Cardiac septum (tissue), 1 donor: ENCODE data around the gene INTS1. TPM values are rescaled to one million over a fixed set of nuclear protein-coding genes. Genes with fewer than 3 reads are reported as not detected.

Experiments
- DNase-seq: peaks from one replicate; pipeline ENCODE4 v3.0.0-alpha.2; 2020; ENCODE audit warnings: low spot score
- intact Hi-C: fragments of 100-400 bp; cut with DNase I; formaldehyde crosslinking; loops from one replicate; pipeline ENCODE4 v1.14.0; 2022
- total RNA-seq: library from RNA; stranded (reverse); fragmentation: NEBNext Ultra II Directional; extraction: Animal tissue kit (Norgen Biotek cat#: 25700); gene quantifications from one replicate; pipeline ENCODE4 v1.2.1, GENCODE V29; 2021
- donor health status: DM: no; HTN: no; CAD: no.

The INTS1 gene
- total RNA-seq, 1 donor from 2014 or later: 54.7 TPM

DNA sequence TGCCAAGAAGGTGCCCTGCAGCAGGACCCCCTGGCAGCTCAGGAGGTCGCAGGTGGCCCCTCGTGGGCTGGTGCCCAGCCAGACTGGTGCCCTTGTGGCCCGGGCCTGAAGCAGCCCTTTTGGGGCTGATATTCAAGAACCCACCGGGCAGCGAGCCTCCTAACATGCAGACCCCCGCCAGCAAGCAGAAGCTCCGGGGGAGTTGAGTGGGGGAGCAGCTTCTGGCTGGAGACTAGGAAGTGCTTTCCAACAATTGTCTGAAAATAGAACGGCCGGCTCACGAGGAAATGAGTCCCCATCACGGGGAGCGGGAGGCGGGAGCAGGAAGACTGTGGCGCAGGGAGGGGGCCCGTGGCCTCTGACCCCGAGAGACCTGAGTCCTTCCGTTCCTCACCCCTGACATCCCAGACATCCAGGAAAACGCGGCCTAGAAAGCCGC lies 9.5 kb upstream of the INTS1 start:
- peak; percentile 91 for DNase-seq
- intact Hi-C loops: loop anchor here (1.0 kb wide), 2 partner anchors 19 to 24 kb away; no protein-coding TSS in a partner anchor

DNA sequence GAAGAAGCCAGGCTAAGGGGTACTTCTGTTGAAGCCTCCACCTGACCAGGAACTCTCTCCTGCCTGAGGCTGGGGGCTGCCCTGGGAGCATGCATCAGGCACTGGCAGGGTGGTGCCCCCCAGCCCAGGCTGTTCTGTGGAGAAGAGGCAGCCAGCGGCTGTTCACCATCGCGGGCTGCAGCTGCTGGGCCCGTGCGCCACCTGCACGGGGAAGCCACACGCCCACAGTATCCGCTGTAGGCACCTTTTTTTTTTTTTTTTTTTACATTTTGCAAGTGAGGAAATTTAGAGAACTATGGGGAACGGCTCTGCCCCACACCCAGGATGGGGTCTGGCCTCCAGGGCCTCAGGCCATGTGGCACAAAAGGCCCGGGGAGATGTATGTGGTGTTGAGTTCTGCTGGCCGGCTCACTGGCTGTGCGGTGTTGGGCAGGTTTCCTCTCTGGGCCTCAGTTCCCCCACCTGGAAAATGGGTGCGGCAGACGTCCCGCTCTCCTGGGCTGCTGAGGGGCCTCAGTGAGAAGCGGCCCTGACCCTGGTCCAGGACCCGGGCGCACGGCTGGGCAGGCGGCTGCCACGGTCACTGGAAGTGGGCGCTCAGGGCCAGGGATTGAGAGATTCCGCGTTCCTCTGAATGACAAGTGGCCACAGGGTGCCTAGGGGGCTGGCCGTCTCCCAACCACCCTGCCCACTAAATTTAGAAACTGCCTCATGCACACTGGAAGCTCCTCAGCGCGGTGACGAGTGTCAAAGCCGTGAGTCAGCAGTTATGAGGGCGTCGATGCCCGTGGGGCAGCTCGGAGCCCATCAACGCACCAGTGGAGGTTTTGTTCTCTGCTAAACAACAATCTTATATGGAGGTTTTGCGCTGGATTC lies 8.8 kb upstream of the INTS1 start:
- intact Hi-C loops: loop anchor here (1.0 kb wide), 2 partner anchors 19 to 24 kb away; no protein-coding TSS in a partner anchor
- DNase-seq: peak; percentile 94

DNA sequence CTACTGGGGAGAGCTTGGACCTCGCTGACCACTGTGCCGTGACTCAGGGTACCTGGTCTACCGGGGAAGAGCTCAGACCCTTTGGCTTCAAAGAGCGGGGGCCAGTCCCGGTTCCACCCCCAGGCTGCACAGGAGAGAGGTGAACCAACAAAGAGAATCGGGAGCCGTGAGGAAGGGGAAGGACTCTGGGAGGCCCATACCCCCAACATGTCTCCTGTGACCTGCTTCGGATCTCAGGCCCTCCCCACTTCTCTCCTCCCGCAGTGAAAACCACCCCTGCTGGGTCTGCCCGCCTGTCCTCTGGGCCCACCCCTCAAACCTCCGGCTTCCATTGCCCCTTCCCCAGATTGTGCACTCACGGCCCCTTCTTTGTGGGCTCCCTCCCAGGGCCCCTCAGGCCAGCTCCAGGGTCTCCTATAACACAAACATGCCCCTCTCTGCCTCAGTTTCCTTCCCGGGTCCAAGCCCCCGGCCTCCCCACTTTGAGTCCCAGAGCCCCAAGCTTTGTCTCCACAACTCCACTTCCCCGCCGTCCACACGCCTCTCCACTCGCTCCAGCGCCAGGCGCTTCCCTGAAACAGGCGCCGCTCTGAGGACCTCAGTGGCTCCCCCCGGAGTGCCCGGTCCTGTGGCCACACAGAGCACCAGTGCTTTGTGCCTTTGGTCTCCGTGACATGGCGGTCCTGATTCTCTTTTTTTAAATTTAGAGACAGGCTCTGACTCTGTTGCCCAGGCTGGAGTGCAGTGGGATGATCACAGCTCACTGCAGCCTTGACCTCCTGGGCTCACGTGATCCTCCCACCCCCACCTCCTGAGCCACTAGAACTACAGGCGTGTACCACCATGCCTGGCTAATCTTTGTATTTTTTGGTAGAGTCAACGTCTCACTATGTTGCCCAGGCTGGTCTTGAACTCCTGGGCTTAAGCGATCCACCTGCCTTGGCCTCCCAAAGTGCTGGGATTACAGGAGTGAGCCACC lies 7.5 kb upstream of the INTS1 start:
- intact Hi-C loops: no loop called here
- DNase-seq: no peak

DNA sequence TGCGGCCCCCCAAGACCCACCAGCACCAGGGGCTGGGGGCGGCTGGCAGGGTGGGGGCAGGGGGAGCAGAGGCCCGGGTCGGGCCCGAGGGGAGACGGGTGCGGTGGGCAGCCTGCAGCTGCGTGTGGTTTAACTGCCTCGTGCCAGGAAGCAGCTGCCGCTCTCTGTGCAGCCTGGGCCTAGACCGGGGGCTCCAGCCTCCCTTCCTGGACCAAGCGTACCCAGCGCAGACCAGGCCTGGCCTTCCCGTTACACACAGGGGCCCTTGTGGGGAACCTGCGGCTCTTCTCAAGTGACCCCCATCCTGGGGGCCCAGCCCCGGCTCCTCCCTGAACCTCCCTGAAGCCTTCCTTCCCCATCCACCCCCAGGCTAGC lies 6.6 kb upstream of the INTS1 start:
- intact Hi-C loops: no loop called here
- no peak for DNase-seq

DNA sequence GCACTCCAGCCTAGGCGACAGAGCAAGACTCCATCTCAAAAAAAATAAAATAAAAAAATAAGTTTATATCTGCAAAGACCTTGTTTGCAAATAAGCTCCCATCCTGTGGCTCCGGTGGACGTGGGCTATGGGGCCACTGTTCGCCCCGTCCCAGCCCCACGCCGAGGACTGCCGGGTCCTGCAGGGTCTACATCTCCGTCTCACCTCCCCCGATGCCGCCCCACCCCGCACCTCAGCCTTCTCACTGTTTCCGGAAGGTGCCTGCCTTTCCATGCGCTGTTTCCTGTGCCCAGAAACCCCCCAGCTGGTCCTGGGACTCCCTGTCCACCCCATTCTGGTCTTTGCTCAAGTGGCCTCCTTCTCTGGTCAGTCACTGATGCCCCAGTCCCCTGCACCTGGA lies 5.0 kb upstream of the INTS1 start:
- intact Hi-C loops: no loop called here
- DNase-seq: no peak

DNA sequence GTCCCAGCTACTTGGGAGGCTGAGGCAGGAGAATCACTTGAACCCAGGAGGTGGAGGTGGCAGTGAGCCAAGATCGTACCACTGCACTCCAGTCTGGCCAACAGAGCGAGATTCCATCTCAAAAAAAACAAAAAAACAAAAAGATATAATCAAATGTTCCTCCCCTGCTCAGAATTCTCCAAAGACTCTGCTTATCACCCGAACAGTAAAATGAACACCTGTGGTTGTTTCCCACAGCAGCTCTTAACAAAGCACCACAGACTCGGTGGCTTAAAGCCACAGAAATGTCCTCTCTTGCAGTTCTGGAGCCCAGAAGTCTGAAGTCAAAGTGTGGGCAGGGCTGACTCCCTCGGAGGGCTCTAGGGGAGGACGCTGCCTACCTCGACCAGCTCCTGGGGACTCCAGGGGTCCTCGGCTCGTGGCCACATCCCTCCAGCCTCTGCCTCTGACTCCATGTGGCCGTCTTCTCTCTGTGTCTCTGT lies 4.1 kb upstream of the INTS1 start:
- intact Hi-C loops: no loop called here
- no peak for DNase-seq

DNA sequence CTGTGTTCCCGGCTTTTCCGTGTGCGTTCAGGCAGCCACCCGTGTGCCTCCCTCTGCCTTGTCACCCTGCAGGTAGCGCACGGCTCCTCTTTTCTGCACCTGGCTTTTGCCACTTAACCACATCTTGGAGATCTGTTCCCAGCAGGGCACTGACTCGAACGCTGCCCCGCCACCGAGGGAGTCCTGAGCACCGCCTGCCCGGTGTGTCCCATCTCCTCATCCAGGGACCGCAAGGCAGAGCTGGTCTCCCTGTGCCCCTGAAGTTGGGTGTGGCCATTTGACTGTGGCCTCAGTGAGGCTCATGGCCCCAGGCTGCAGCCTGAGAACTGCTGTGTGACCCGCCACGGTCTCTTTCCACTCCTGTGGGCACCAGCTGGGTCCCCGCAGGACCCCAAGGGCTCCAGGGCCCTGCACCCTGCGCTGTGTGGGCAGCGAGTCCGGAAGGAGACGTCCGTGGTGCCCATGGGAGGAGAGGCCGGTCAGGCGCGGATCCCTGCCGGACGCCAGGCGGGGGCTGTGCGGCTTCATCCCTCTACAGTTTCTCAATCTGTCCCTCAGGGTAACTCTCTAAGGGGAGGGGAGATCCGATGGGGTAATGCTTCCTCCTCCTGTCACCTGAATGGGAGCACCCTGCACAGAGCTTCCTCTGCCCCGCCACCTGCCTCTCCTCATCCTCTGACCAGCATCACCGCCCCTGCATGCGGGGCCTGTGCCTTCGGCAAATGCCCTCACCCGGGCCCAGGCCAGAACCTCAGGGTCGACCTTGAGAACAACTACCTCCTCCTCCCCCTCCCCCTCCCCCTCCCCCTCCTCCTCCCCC lies 1.8 kb upstream of the INTS1 start:
- no peak for DNase-seq
- intact Hi-C loops: no loop called here

DNA sequence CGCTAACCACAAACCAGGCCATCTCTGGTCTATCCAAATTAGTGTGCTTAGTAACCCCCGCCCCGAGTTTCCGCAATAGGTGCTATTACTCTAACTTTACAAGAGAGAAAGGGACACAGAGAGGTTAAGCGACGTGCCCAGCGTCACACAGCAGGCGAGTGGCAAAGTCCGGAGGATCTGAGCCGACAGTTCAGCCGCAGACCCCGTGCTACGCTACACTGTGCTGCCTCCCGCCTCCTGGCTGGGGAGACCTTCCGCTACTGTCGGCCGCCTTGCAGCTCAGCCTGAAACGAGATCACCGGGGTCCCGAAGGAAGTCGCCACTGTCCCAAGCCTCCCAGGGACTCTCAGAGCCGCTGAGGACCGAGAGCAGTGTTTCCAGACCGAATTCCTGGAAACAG lies 799 bp downstream of the INTS1 start:
- no peak for DNase-seq
- intact Hi-C loops: loop anchor here (5.0 kb wide), 1 partner anchor 69 kb away; the partner anchor contains the start of gene PSMG3

DNA sequence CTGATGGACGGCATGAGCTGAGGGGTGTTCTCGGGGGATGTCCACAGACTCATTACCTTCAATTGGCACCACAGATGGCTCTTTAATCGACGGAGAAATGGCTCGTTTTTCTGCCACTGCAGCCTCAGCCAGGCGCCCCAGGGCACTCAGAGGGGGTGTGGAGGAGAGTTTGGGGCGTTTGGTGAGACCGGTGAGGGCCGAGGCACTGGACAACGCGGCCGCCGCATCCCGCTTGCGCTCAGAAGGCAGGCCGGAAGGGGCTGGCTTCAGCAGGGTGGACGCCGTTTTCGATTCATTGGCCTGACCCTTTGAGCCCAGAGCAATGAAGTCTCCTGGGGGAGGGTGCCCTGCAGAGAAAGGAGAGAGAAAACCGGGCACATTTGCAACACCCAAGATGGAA lies 1.3 kb downstream of the INTS1 start:
- intact Hi-C loops: loop anchor here (5.0 kb wide), 1 partner anchor 69 kb away; the partner anchor contains the start of gene PSMG3
- no peak for DNase-seq

DNA sequence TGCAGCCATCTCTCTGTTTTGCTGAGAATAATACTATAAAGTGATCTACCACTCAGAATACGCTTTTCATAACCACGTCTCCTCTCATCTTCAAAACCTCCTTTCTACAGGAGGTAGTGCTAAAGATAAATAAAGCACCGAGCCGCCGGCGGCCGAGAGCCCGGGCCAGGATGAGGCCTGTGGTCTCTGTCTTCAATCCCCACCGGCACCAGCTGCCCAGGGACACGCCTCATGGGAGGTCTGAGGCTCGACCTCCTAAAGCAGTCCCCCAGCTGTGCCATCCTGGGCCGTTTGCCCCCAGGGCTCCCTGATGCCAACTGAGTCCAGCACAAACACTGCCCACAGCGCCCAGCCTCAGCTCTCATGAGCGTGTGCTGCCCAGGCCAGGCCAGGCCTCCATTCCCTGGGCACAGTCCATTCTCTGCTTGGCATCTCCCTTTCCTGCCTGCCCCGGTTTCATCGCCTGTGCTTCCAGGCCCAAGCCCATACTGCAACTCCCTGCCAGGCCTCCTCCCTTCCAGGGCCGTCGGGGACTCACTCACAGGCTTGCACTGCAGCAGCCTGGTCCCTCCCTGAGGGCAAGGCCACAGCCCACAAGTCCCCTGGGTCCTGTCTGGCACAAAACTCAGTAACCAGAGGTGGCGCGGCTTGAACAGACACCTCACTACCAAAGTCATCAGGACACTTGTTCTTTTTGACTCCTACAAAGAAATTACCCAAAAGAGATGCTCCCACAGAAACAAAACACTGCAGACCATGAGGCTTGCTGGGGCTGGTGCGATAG lies 2.5 kb downstream of the INTS1 start:
- DNase-seq: no peak
- intact Hi-C loops: loop anchor here (5.0 kb wide), 1 partner anchor 71 kb away; the partner anchor contains the start of gene PSMG3

DNA sequence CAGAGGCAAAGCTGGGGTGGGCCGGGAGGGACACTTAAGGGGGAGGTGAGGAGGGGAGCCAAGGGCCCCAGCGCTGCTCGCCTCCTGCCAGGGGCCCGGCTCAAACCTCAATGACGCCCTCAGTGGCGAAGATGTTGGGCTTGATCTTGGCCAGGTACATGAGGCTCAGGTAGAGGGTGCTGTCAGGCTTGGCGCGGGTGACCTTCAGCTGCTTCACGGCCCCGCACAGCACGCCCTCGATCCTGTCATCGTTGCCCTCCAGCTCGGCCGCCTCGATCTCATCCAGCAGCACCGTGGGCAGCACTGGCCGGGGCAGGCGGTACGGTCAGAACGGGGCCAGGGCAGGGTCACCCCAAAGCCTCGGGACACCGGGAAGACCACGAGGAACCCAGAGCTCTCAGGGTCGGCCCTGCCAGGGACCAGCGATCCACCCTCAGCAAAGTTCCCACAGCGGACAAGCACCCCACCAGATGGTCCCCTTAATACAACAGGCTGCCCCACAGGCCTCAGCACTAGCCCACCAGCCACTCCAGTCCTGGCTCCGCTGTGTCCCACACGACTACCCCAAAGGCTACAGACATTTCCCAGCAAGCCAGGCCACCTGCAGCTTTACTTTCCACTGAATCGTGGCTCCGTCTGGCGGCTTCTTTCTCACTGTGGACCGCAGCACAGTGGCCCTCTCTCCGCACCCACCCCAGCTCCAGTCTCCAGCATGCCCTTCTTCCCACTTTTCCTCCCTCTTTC lies 4.0 kb downstream of the INTS1 start:
- intact Hi-C loops: loop anchor here (5.0 kb wide), 1 partner anchor 72 kb away; the partner anchor contains the start of gene PSMG3
- no peak for DNase-seq

DNA sequence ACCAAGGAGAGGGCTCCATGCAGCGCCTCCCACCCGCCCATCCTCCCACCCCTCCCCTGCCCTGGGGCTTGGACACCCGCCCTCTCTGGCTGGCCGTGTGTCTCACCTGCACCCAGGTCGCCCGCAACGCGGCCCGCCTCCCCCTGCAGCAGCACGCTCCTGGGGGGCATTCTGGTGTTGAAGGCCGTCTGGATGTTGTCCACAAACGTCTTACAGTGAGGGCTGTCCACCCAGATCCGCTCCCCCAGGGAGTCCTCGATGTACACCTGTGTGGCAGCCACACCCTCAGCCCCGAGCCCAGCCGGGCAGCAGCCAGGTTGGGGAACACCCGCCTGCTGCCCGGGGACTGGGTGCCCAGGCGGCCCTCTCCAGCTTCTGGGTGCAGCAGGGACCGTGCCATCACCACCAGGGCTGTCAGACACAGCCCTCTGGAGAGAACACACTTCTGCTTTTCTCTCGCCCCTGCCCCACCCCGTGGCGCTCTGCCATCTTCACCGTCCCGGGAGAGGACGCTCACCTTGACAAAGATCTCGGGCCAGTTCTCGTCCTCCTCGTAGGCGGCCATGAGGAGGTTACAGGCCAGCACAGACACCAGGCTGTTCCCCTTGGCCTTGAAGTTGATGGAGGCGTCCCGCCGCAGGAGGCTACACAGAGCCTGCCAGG lies 4.7 kb downstream of the INTS1 start:
- no peak for DNase-seq
- intact Hi-C loops: loop anchor here (5.0 kb wide), 1 partner anchor 73 kb away; the partner anchor contains the start of gene PSMG3

DNA sequence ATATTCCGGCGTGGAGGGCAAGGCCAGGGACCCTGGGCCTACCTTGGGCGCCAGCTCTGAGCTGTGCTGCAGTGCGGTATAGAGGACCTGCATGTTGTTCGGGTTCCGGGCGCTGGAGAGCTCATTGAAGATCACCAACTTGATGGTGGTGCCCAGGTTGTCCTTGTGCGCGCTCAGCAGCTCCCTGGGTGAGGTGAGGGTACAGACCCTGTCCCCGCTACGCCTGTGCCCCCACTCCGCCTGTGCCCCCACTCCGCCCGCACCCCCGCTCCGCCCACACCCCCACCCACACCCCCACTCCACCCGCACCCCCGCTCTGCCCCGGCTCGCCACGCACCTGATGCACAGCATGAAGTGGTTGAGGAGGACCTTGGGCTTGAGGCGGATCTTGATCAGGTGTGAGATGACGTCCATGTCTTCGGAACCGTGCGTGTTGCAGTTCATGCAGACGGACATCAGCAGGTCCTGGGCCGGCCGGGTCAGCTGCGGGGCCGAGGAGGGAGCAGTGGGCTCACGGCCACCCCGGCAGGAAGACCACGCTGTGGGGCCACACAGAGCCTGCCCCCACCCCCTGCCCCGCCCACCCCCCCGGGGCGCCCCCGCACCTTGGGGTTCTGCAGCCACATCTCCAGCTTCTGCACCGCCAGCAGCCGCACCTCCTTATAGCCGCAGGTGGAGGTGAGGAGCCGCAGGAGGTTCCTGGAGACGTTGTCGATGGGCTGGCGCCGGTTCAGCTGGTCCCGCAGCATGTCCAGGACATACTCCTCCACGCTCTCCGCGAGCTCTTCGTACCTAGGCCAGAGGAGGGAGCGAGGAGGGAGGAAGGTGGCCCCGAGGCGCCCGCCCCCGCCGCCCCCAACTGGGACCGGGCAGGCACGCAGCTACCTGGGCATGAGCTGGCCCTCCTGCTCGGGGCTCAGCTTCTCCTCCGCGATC lies 5.6 kb downstream of the INTS1 start:
- intact Hi-C loops: no loop called here
- no peak for DNase-seq

DNA sequence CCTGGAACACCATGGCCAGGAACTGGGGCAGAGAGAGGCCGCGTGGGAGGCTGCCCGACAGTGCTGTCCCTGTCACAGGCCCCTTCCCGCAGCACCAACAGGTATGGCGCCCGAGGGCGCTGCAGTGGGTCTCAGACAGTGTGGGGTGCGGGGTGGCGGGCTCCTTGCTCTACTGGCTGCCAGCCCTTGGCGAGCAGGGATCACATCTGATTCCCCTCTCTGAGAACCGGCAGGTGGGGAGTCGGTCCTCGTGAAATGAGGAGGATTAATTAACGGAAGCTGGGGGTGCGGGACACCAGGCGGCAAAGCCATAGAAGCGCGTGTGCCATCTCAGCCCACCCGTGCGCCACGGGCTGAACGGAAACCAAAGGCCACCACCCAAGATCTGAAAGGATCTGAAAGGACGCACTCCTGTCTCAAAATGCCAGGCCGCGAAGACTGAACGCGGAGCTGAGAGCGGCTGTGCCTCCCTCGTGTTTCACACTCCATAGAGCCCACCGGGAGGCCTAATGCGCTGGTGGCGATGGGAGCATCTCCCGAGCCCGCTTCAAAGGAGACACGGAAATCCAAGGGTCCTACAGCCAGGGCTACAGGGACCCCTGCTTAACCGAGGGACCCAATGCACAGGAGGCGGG lies 6.8 kb downstream of the INTS1 start:
- intact Hi-C loops: no loop called here
- DNase-seq: no peak

DNA sequence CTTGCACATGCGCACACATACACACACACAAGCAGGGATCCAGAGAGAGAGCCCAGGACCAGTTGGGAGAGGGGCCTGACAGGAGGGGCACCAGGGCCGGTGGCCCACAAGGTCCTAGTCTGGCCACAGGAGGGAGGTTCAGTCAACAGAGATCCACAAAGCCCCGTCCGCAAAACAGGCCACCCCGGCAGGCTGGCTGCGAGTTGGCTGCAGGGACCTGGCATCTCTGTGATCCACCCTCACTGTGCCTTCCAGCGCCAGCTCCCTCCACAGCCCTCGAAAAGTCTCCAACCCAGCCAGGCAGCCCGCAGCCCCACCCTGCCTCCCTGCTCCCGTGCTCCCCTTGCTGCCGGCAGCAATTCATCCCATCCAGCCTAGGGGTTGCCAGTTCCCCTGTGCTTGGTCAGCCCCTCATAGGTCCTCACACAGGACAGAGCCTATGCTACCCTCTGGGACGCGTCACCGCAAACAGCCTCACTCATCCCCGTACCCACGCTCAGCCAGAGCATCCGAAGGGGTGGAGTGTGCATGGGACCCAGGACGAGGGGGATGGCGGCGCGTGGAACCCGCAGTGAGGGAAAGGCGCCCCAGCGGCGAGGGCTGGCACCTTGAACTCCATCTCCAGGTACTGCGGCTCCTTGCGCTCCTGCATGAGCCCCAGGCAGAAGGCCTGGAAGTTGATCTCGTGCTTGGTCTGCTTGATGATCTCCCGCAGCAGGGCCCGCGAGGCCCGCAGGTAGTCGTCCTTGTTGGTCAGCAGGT lies 7.5 kb downstream of the INTS1 start:
- intact Hi-C loops: no loop called here
- no peak for DNase-seq
